HepG2 (cell line): ENCODE measurements around the gene NRG3. TPM values are rescaled to one million over a fixed set of nuclear protein-coding genes. Genes with fewer than 3 reads are reported as not detected.

ENCODE experiments used
- ATAC-seq: fragments of 200-7000 bp; cut with Tn5 transposase; 3 replicates; pipeline ENCODE4 v1.9.1; 2020; ENCODE audit warnings: mild to moderate bottlenecking, moderate library complexity
- BruUV-seq: library from RNA; stranded (reverse); fragments of 400-500 nt; replicated peaks from 2 replicates; lab custom pipeline; 2021; lab: Mats Ljungman, UMichigan
- CTCF ChIA-PET: fragments of 300-600 bp; formaldehyde crosslinking; extraction: SDS; loops from one replicate; lab custom pipeline; 2021; ENCODE audit warnings: low total read pairs, inconsistent platforms, low intra/inter-chr PET ratio; lab: Yijun Ruan, JAX
- POLR2A ChIA-PET: fragments of 350-600 bp; sonication (Branson Sonifier 250); formaldehyde crosslinking; loops from one replicate; lab custom pipeline; 2020; ENCODE audit warnings: antibody characterized with exemption, inconsistent platforms; lab: Yijun Ruan, JAX
- DNase-seq: peaks from one replicate; pipeline ENCODE4 v3.0.0-alpha.2; 2015; ENCODE audit warnings: low spot score
- FAIRE-seq: peaks from 3 replicates; lab custom pipeline; 2011; peaks lifted over from hg19 to GRCh38; lab: Jason Lieb, UNC
- H2AFZ ChIP-seq: one replicate; pipeline ENCODE4 v1.6.1; 2011; ENCODE audit warnings: low read length, inconsistent platforms
- H3K27ac ChIP-seq: fragments of 300-600 bp; 3 replicates; pipeline ENCODE4 v1.8.0; 2011; ENCODE audit warnings: mixed run types, mild to moderate bottlenecking, mixed read lengths, low read length, inconsistent platforms; ENCODE audit not compliant: insufficient read depth; ENCODE audit errors: extremely low read length
- H3K27me3 ChIP-seq, 2 experiments: fragments of 200-600 bp in 1 of 2; 2 replicates in 1 of 2; 3 replicates in 1 of 2; pipeline versions ENCODE4 v1.6.0 to v1.8.0; 2011; ENCODE audit warnings: low read length in 2 of 2, mild to moderate bottlenecking in 2 of 2, moderate library complexity in 2 of 2, inconsistent platforms in 1 of 2; ENCODE audit not compliant: insufficient read depth in 2 of 2, control insufficient read depth in 1 of 2
- H3K36me3 ChIP-seq, 2 experiments: fragments of 200-600 bp in 1 of 2; replicated peaks in 1 of 2; 2 replicates in 1 of 2; 3 replicates in 1 of 2; pipeline versions ENCODE4 v1.5.1 to v1.8.0; 2011; ENCODE audit warnings: low read length in 2 of 2, inconsistent platforms in 1 of 2; ENCODE audit not compliant: insufficient read depth in 2 of 2, control insufficient read depth in 1 of 2
- H3K4me1 ChIP-seq: 2 replicates; pipeline ENCODE4 v1.5.1; 2012; ENCODE audit warnings: low read length, inconsistent platforms; ENCODE audit not compliant: insufficient read depth
- H3K4me2 ChIP-seq: 2 replicates; pipeline ENCODE4 v1.6.0; 2011; ENCODE audit warnings: low read depth, low read length, inconsistent platforms
- H3K4me3 ChIP-seq, 3 experiments: fragments of 200-600 bp in 1 of 3; sonication (generic), shearing (Covaris generic) in 1 of 3; replicated peaks in 1 of 3; 2 replicates each; pipeline ENCODE4 v1.5.1; 2011 to 2016; ENCODE audit warnings: low read length in 3 of 3, inconsistent platforms in 2 of 3, low read depth in 2 of 3, mild to moderate bottlenecking in 2 of 3, control low read depth in 1 of 3, mixed read lengths in 1 of 3; ENCODE audit not compliant: insufficient read depth in 1 of 3
- H3K79me2 ChIP-seq: one replicate; pipeline ENCODE4 v1.6.1; 2011; ENCODE audit warnings: low read length, inconsistent platforms; ENCODE audit not compliant: insufficient read depth
- H3K9ac ChIP-seq: 2 replicates; pipeline ENCODE4 v1.6.0; 2011; ENCODE audit warnings: mild to moderate bottlenecking, low read depth, low read length, inconsistent platforms; ENCODE audit not compliant: insufficient read depth
- H3K9me3 ChIP-seq: 2 replicates; pipeline ENCODE4 v1.5.1; 2012; ENCODE audit warnings: mild to moderate bottlenecking, low read length
- H4K20me1 ChIP-seq: 2 replicates; pipeline ENCODE4 v1.6.0; 2011; ENCODE audit warnings: inconsistent platforms, mild to moderate bottlenecking, low read length, moderate library complexity; ENCODE audit not compliant: insufficient read depth
- BRF2 ChIP-seq: sonication (generic); formaldehyde crosslinking; IDR thresholded peaks from 2 replicates; pipeline ENCODE4 v1.8.1; 2022; ENCODE audit warnings: mild to moderate bottlenecking, missing genetic modification reagents
- CBX1 ChIP-seq: IDR thresholded peaks from one replicate; pipeline ENCODE4 v1.6.1; 2016; ENCODE audit warnings: antibody characterized with exemption, low read depth
- DNMT3B ChIP-seq: conservative IDR thresholded peaks from 2 replicates; pipeline ENCODE4 v1.6.1; 2016; ENCODE audit warnings: missing biosample characterization, control low read depth
- GLI4 ChIP-seq: sonication (generic); formaldehyde crosslinking; IDR thresholded peaks from 2 replicates; pipeline ENCODE4 v1.5.1; 2020; ENCODE audit warnings: missing genetic modification reagents, mild to moderate bottlenecking, moderate library complexity, borderline replicate concordance
- JDP2 ChIP-seq: sonication (generic); formaldehyde crosslinking; IDR thresholded peaks from 2 replicates; pipeline ENCODE4 v1.8.1; 2022; ENCODE audit warnings: missing genetic modification reagents, borderline replicate concordance
- KDM4B ChIP-seq: sonication (generic); formaldehyde crosslinking; IDR thresholded peaks from 2 replicates; pipeline ENCODE4 v1.4.0; 2020; ENCODE audit warnings: missing genetic modification reagents
- PLRG1 ChIP-seq: fragments of 450-650 bp; conservative IDR thresholded peaks from 2 replicates; pipeline ENCODE4 v1.6.1; 2016
- RBAK ChIP-seq: sonication (generic); formaldehyde crosslinking; IDR thresholded peaks from 2 replicates; pipeline ENCODE4 v1.5.1; 2020; ENCODE audit warnings: mild to moderate bottlenecking, missing genetic modification reagents
- TARDBP ChIP-seq: sonication (generic); formaldehyde crosslinking; IDR thresholded peaks from 2 replicates; pipeline ENCODE4 v1.8.0; 2022; ENCODE audit warnings: mild to moderate bottlenecking, missing genetic modification reagents
- ZBTB4 ChIP-seq: sonication (generic); formaldehyde crosslinking; IDR thresholded peaks from 2 replicates; pipeline ENCODE4 v1.4.0; 2020; ENCODE audit warnings: missing genetic modification reagents, mild to moderate bottlenecking, borderline replicate concordance
- ZNF607 ChIP-seq: sonication (generic); formaldehyde crosslinking; IDR thresholded peaks from 2 replicates; pipeline ENCODE4 v1.5.1; 2020; ENCODE audit warnings: missing genetic modification reagents, mild to moderate bottlenecking, borderline replicate concordance
- ZNF710 ChIP-seq: sonication (generic); formaldehyde crosslinking; IDR thresholded peaks from 2 replicates; pipeline ENCODE4 v1.5.0; 2020; ENCODE audit warnings: mild to moderate bottlenecking, missing genetic modification reagents, borderline replicate concordance
- ZSCAN30 ChIP-seq: sonication (generic); formaldehyde crosslinking; IDR thresholded peaks from 2 replicates; pipeline ENCODE4 v1.5.0; 2020; ENCODE audit warnings: mild to moderate bottlenecking, missing genetic modification reagents
- WGBS: methylation state at CpG from one replicate; pipeline ENCODE4 v1.1.6; 2017; ENCODE audit warnings: low lambda C conversion rate; 5-methylcytosine and 5-hydroxymethylcytosine counted together
- in situ Hi-C: cut with HindIII; loops from 2 replicates; pipeline ENCODE4 v1.10.0; 2017; ENCODE audit warnings: low pct_unique_long_range_greater_than_20kb; ENCODE audit not compliant: extremely low pct_ligation_motif_present
- intact Hi-C: fragments of 100-400 bp; cut with micrococcal nuclease; formaldehyde crosslinking; loops from one replicate; pipeline ENCODE4 v1.10.0; 2022; ENCODE audit not compliant: unreplicated experiment
- polyA plus RNA-seq, 8 experiments: library from polyadenylated mRNA; depleted of rRNA in 3 of 8; stranded (reverse) in 7 of 8; unstranded in 1 of 8; fragments of >200 nt; fragmentation: Illumina TruSeq in 4 of 8; extraction: Trizol in 4 of 8; gene quantifications; 2 replicates each; pipeline versions ENCODE4 v1.2.1 to v1.2.3, GENCODE V29; 2011 to 2016; ENCODE audit warnings: low read depth in 4 of 8, missing spikeins in 1 of 8, mixed read lengths in 1 of 8; ENCODE audit not compliant: insufficient read depth in 1 of 8
- total RNA-seq, 5 experiments: library from RNA; depleted of rRNA; stranded (reverse); fragments of >200 nt; fragmentation: Illumina TruSeq; extraction: Trizol; gene quantifications; 2 replicates each; pipeline ENCODE4 v1.2.3, GENCODE V29; 2016; ENCODE audit warnings: low read depth in 1 of 5

NRG3 gene
- total and polyA plus RNA-seq, 2 of the 13 experiments (the other 11 are each of a cell fraction or from before 2014, with no cell fraction given), result not detected

GRCh38 chr10:82289945-82290344, 415.0 kb downstream of the NRG3 start:
- ChIA-PET CTCF (no interaction called here), POLR2A (no interaction called here)
- ATAC-seq, result no peak
- H3K27me3 ChIP-seq, result no peaks in the 10 kb centered on the region
- H3K4me1 ChIP-seq, result no peaks in the 10 kb centered on the region
- no peaks in the 10 kb centered on the region for H3K36me3 ChIP-seq
- TF ChIP-seq DNMT3B (CRISPR knock-in tag) (no peak), BRF2 (CRISPR knock-in tag) (no peak), JDP2 (CRISPR knock-in tag) (no peak), KDM4B (CRISPR knock-in tag) (no peak), ZNF710 (no peak), GLI4 (CRISPR knock-in tag) (no peak), RBAK (CRISPR knock-in tag) (no peak), CBX1 (no peak), ZNF607 (CRISPR knock-in tag) (no peak), PLRG1 (no peak), ZBTB4 (CRISPR knock-in tag) (no peak), ZSCAN30 (CRISPR knock-in tag) (no peak), TARDBP (CRISPR knock-in tag) (no peak)
- no peaks in the 10 kb centered on the region for H3K79me2 ChIP-seq
- H3K4me2 ChIP-seq, result no peak overlapping the region
- no peak for FAIRE-seq
- no peak for DNase-seq
- no peak overlapping the region for H2AFZ ChIP-seq
- in situ Hi-C loops, result no loop called here
- intact Hi-C loops, result no loop called here
- peaks cover 87% of the 10 kb centered on the region for H3K9me3 ChIP-seq
- 21% methylated on average over 3 of the region's 3 CpGs for WGBS
- no peak overlapping the region for H3K9ac ChIP-seq
- no peak overlapping the region for H3K27ac ChIP-seq
- BruUV-seq, result no TSS peak
- no peak overlapping the region for H3K4me3 ChIP-seq
- H4K20me1 ChIP-seq, result no peaks in the 10 kb centered on the region
